ENCODE results near the gene TMEM121B.

The TMEM121B gene

GRCh38 chr22:17087498-17088131, 33.5 kb downstream of the TMEM121B start:
- no peak for DNase-seq

DNA sequence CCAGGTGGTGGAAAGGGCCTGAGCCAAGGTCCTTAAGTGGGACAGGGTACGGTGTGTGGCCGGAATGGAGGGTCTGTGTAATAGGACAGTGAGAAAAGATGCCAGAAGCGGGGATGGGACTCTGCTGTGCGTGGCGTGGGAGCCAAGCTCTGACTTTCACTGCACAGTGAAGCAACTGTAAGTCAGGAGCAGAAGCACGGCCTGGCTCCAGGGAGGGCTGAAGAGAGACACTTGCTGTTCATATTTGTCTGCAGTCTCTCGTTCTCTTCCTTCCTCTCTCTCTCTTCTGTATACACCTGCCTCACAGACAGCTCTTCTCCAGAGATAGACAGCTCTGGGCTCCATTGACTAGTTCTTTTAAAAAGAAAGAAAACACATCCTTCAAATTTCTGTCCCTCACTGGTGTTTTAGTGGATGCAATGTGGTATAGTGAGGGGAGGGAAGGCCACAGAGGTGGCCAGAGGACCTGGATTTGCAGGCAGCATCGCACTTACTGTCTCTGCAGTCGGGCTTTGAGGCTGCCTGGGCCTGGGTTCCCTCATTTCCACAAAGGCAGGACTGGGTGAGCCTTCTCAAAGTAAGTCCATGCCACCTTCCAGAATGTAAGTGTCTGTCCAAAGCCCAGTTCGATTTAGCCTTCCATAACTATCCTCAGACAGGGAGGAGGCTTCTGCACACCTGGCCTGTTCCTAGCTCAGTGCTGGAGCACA, 34.2 kb downstream of the TMEM121B start:
- peak; percentile 38 for DNase-seq

DNA sequence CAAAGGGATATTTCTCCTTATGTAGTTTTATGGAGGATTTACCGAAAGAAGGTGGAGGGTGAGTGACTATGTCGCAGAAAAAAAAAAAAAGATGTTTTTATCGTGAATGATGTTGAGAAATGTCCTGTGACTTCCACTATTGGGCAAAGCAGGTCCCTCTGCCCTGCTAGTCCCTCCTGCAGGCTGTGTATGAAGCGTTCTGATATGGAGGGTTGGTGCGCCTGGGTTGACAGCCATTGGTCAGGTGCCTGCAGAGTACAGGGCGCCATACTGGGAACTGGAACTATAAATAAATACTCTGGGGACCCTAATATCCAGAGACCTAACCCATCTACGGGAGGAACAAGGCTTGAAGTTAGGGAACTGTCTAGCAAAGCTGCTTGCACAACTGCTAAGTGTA, 34.9 kb downstream of the TMEM121B start:
- no peak for DNase-seq

DNA sequence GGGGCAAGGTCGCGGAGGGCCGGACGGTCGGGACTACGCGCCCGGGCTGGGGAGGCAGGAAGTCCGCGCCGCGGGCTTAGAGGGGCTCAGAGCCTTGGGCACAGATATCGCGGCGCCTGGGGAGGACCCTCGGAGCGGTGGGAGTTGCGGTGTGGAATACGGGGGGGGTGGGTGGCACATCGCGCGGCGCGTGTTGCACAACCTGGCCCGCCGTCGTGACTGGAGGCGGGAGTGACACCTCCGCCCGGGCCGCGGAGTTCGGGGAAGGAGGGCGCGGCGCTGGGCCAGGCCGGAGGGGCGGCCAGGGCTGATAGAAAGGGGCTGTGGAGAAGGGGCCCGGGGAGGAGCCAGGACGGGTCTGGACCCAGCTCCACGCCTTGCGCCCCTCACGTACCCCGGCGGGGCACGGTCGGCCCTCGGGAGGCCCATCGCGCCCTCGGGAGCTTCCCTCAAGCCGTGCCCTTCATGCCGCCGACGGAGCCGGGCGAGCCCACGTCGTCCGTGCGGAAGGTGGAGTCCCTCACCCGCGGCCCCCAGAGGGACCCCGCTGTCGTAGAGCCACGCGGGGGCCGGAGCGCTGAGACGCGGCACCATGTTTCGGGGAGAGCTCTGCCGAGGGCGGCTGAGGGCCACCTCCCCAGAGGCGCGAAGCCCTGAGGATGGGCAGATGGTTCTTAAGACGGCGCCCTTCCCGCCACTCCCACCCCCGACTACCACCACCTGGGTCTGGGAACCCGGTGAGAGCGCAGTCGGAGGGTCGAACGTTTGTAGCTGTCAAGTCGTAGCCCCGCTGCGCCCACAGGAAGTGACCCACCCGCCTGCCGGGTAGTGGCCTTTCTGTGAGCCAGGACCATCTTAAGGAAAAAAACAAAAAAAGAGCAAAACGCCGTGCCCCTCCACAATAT, 35.6 kb downstream of the TMEM121B start:
- peak; percentile 58 for DNase-seq

DNA sequence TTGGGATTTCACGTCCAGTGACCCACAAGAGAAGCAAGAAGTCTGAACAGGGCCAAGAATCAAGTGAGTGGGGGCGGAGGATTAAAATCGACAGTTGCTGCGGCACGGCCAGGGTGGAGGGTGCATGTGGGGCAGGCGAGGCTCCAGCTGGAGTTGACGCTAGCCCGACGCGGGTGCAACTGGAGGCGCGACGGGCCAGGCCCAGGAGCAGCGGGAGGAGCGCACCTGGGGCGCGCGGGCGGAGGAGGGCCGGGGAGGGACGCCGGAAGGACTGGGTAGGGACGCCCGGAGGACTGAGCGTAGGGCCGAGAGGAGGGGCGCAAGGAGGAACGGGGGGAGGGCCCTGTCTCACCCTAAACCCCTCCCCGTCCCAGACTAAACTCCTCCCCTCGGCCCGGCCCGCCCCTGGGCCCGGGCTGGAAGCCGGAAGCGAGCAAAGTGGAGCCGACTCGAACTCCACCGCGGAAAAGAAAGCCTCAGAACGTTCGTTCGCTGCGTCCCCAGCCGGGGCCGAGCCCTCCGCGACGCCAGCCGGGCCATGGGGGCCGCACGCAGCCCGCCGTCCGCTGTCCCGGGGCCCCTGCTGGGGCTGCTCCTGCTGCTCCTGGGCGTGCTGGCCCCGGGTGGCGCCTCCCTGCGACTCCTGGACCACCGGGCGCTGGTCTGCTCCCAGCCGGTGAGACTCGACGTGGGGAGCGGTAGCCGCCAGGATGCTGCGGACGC, 36.4 kb downstream of the TMEM121B start, which contains the start of gene IL17RA:
IL17RA (plus strand) TSS at position 447 of the 723 bp plus-strand sequence; CDS start at position 539, 92 bp downstream.
- peak; percentile 96 for DNase-seq

- DNase-seq = peak; percentile 50
Measured at GRCh38 chr22:17083811-17084441, 37.2 kb downstream of the TMEM121B start.

DNA sequence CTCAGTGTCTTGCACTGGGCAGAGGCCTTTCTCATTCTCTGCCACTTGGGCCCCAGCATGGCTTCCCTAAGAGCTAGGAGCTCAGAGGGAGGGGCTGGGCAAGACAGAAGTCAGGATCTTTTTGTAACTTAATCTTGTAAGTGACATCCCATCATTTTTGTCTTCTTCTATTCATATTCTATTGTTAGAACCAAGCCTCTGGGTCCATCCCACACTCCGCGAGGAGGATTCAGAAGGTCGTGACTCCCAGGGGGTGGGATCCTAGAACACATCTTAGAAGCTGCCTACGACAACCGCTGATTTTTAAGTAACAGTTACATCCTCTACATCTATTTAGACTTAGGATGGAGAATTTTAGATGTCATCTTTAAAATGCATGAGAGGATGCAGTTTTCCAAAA, 37.9 kb downstream of the TMEM121B start:
- no peak for DNase-seq

GRCh38 chr22:17079572-17079971, 41.6 kb downstream of the TMEM121B start:
- no peak for DNase-seq

GRCh38 chr22:17077255-17077654, 43.9 kb downstream of the TMEM121B start:
- DNase-seq = no peak

DNA sequence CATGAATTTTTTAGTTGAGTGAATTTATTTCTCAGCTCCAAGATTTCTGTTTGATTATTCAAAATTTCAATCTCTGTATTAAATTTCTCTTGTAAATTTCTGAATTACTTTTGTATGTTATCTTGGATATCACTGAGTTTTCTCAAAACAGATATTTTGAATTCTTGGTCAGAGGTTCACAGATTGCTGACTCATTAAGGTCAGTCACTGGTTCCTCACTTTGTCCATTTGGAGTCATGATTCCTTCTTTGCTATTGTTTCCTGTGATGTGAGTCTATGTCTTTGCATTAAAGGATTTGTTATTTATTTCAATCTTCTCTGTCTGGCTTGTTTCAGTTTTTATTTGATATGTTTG, 46.5 kb downstream of the TMEM121B start:
- no peak for DNase-seq

- DNase-seq = no peak
Measured at GRCh38 chr22:17072877-17073276, 48.3 kb downstream of the TMEM121B start.
